ENCODE measurements around the gene TRIM65.

Gene TRIM65

DNA sequence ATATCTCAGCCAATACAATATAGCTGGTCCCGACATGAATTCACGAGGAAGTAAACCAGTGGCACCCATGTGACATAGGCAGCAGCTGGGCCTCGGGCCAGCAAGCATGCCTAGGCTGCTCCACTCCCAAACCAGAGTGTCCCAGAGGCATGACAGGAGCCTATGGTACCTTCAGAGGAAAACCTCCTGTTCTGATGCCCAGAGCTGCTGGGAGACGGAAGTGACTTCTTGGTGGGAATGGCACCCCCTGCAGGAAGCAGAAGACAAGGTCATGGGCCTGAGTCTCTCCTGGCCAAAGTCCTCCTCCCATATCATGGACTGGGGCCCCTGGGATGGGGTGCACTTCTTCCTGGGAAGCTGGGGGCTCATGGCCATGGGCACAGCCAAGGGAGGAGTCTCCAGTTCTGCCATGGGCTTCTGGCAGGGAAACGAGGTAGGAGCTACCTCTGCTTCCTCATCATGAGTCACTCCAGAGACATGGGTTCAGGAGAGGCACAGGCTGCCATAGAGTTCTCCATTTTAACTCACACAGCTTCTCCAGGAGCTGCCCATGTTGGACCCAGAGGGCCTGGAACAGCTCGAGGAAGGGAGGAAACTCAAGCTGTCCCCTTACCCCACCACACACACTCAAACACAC, 30.7 kb upstream of the TRIM65 start:
- H3K4me3 ChIP-seq (ENCODE audit: low read depth, low read length) = no peak overlapping the region
- peak; percentile 57 for DNase-seq (ENCODE audit: low read depth)
- TF ChIP-seq, protein P1, sequence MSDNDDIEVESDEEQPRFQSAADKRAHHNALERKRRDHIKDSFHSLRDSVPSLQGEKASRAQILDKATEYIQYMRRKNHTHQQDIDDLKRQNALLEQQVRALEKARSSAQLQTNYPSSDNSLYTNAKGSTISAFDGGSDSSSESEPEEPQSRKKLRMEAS (IDR thresholded peaks at IDR 0.05; ENCODE audit: low read depth, low read length) = no peak
- no peak for TF ChIP-seq MYC (IDR thresholded peaks at IDR 0.05; ENCODE audit: low read depth, low read length)
- TF ChIP-seq POLR2A (IDR thresholded peaks at IDR 0.05; ENCODE audit: extremely low read depth, insufficient read length) = no peak
- TF ChIP-seq, protein P2, sequence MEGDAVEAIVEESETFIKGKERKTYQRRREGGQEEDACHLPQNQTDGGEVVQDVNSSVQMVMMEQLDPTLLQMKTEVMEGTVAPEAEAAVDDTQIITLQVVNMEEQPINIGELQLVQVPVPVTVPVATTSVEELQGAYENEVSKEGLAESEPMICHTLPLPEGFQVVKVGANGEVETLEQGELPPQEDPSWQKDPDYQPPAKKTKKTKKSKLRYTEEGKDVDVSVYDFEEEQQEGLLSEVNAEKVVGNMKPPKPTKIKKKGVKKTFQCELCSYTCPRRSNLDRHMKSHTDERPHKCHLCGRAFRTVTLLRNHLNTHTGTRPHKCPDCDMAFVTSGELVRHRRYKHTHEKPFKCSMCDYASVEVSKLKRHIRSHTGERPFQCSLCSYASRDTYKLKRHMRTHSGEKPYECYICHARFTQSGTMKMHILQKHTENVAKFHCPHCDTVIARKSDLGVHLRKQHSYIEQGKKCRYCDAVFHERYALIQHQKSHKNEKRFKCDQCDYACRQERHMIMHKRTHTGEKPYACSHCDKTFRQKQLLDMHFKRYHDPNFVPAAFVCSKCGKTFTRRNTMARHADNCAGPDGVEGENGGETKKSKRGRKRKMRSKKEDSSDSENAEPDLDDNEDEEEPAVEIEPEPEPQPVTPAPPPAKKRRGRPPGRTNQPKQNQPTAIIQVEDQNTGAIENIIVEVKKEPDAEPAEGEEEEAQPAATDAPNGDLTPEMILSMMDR (IDR thresholded peaks at IDR 0.05; ENCODE audit: low read depth, low read length) = peak; percentile 13

GRCh38 chr17:75926456-75926855, 29.7 kb upstream of the TRIM65 start:
- TF ChIP-seq, protein P2 (IDR thresholded peaks at IDR 0.05; ENCODE audit: low read depth, low read length) = no peak
- no peak for TF ChIP-seq MYC (IDR thresholded peaks at IDR 0.05; ENCODE audit: low read depth, low read length)
- TF ChIP-seq, protein P1 (IDR thresholded peaks at IDR 0.05; ENCODE audit: low read depth, low read length) = no peak
- no peak for TF ChIP-seq POLR2A (IDR thresholded peaks at IDR 0.05; ENCODE audit: extremely low read depth, insufficient read length)
- H3K4me3 ChIP-seq (ENCODE audit: low read depth, low read length) = no peak overlapping the region
- DNase-seq (ENCODE audit: low read depth) = no peak

GRCh38 chr17:75925912-75926311, 29.2 kb upstream of the TRIM65 start:
- H3K4me3 ChIP-seq (ENCODE audit: low read depth, low read length) = no peak overlapping the region
- TF ChIP-seq, protein P2 (IDR thresholded peaks at IDR 0.05; ENCODE audit: low read depth, low read length) = no peak
- TF ChIP-seq POLR2A (IDR thresholded peaks at IDR 0.05; ENCODE audit: extremely low read depth, insufficient read length) (no peak), MYC (IDR thresholded peaks at IDR 0.05; ENCODE audit: low read depth, low read length) (no peak)
- TF ChIP-seq, protein P1 (IDR thresholded peaks at IDR 0.05; ENCODE audit: low read depth, low read length) = no peak
- DNase-seq (ENCODE audit: low read depth) = no peak

DNA sequence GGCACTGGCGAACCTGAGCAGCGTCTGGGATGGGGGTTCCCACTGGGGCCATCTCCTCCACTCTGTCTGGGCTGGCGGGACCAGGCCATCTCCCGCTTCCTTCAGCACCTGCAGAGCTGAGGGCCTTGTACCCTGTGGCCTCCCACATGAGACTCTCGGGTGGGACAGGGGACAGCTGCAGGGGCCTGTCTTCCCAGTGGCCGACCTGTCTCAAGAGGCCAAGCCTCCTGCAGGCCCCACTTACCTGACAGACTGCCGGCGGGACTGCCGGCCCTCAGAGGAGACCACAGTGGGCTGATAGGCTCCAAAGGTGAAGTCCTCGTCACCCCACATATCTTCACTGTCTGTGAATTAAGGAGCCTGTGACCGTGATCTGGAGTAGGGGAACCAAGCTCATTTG, 28.4 kb upstream of the TRIM65 start:
- no peak overlapping the region for H3K4me3 ChIP-seq (ENCODE audit: low read depth, low read length)
- DNase-seq (ENCODE audit: low read depth) = no peak
- TF ChIP-seq MYC (IDR thresholded peaks at IDR 0.05; ENCODE audit: low read depth, low read length) (no peak), POLR2A (IDR thresholded peaks at IDR 0.05; ENCODE audit: extremely low read depth, insufficient read length) (no peak)
- TF ChIP-seq, protein P2 (IDR thresholded peaks at IDR 0.05; ENCODE audit: low read depth, low read length) = no peak
- TF ChIP-seq, protein P1 (IDR thresholded peaks at IDR 0.05; ENCODE audit: low read depth, low read length) = no peak

- H3K4me3 ChIP-seq (ENCODE audit: low read depth, low read length) = no peak overlapping the region
- DNase-seq (ENCODE audit: low read depth) = no peak
- TF ChIP-seq MYC (IDR thresholded peaks at IDR 0.05; ENCODE audit: low read depth, low read length) (no peak), POLR2A (IDR thresholded peaks at IDR 0.05; ENCODE audit: extremely low read depth, insufficient read length) (no peak)
- TF ChIP-seq, protein P1 (IDR thresholded peaks at IDR 0.05; ENCODE audit: low read depth, low read length) = no peak
- TF ChIP-seq, protein P2 (IDR thresholded peaks at IDR 0.05; ENCODE audit: low read depth, low read length) = no peak
Measured at GRCh38 chr17:75922963-75923874, 26.5 kb upstream of the TRIM65 start.
